Fibroblast of skin of scalp (primary cell): ENCODE measurements around the gene BIVM.

Experiments used
- DNase-seq: peaks from one replicate; pipeline ENCODE4 v3.0.0-alpha.2; 2013

BIVM gene

DNA sequence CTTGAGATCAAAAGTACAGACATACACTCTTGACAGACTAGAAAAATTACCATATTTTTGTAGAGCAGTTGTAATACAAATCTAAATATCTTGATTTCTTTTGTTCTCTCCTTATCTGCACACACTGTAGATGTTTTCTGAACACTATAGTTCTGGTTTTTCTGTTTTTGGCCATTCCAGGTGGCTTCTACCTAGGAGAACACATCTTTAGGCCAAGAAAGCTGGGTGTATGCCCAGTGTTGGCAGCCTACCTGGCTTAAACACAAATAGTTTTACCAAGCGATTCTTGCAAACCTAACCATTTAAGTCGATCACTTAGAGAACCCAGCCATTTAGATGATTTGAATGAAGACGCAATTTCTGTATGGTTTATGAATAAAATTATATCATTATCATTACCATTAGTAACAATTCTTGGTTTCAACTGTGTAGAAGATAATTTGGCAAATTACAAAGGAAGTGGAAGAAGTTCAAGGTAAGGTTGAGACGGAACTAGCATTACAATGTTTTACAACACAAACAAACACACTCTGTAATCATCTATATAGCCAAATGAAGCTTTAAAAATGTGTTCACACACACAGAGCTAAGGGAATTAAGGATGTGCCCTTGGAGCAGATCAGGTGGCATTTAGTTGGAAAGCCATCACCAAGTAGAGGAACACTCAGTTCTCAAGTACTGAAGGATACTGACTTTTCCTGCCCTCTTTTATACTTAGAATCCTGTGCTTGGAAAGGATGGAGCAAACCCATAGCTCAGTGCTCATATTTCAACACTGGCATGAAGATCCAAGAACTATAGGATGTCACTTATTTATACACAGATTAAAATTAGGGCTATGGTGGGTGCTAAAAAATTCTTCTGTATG, 83.1 kb downstream of the BIVM start:
- DNase-seq: no peak
